CD14-positive monocyte (primary cell): Measurements from ENCODE around the gene BCAR1. TPM values are rescaled to one million over a fixed set of nuclear protein-coding genes. Genes with fewer than 3 reads are reported as not detected.

Source experiments
- DNase-seq, 3 donors: peaks; one replicate each; pipeline ENCODE4 v3.0.0-alpha.2; 2011 to 2022
- H2AFZ ChIP-seq: 2 replicates; pipeline ENCODE4 v1.6.0; 2012; ENCODE audit warnings: mild to moderate bottlenecking, low read depth, low read length, inconsistent platforms; ENCODE audit not compliant: insufficient read depth, poor library complexity, severe bottlenecking
- H3K27ac ChIP-seq, 2 donors: 1 replicate in 1 of 2; 2 replicates in 1 of 2; pipeline ENCODE4 v1.5.1; 2012 to 2013; ENCODE audit warnings: low read length in 2 of 2, control low read depth in 1 of 2, inconsistent platforms in 1 of 2, low read depth in 1 of 2, mild to moderate bottlenecking in 1 of 2
- H3K27me3 ChIP-seq, 2 donors: one replicate each; pipeline versions ENCODE4 v1.6.0 to v1.6.1; 2011 to 2013; ENCODE audit warnings: low read length in 2 of 2; ENCODE audit not compliant: control insufficient read depth in 2 of 2, insufficient read depth in 2 of 2
- H3K36me3 ChIP-seq, 2 donors: replicated peaks in 1 of 2; 1 replicate in 1 of 2; 2 replicates in 1 of 2; pipeline versions ENCODE4 v1.5.1 to v1.6.1; 2012 to 2013; ENCODE audit warnings: low read length in 2 of 2, control low read depth in 1 of 2, inconsistent platforms in 1 of 2, mild to moderate bottlenecking in 1 of 2; ENCODE audit not compliant: insufficient read depth in 2 of 2, control insufficient read depth in 1 of 2
- H3K4me1 ChIP-seq, 2 donors: 1 replicate in 1 of 2; 2 replicates in 1 of 2; pipeline versions ENCODE4 v1.5.1 to v1.6.1; 2012 to 2013; ENCODE audit warnings: low read length in 2 of 2, control low read depth in 1 of 2, inconsistent platforms in 1 of 2, mild to moderate bottlenecking in 1 of 2, moderate library complexity in 1 of 2; ENCODE audit not compliant: insufficient read depth in 2 of 2, control insufficient read depth in 1 of 2
- H3K4me2 ChIP-seq: replicated peaks from 2 replicates; pipeline ENCODE3; 2012; ENCODE audit warnings: low read length, moderate library complexity, mild to moderate bottlenecking; ENCODE audit not compliant: poor library complexity, severe bottlenecking; ENCODE audit errors: extremely low read depth
- H3K4me3 ChIP-seq, 3 experiments: fragments of 200-600 bp in 1 of 3; sonication (generic) in 1 of 3; replicated peaks in 1 of 3; 1 replicate in 2 of 3; 2 replicates in 1 of 3; pipeline ENCODE4 v1.5.1; 2011 to 2013; ENCODE audit warnings: low read length in 3 of 3, mild to moderate bottlenecking in 3 of 3, control low read depth in 2 of 3, low read depth in 2 of 3, inconsistent platforms in 1 of 3, moderate library complexity in 1 of 3
- H3K79me2 ChIP-seq: 2 replicates; pipeline ENCODE4 v1.6.0; 2012; ENCODE audit warnings: mild to moderate bottlenecking, control low read depth, inconsistent platforms, low read length, moderate library complexity; ENCODE audit not compliant: insufficient read depth
- H3K9ac ChIP-seq: 2 replicates; pipeline ENCODE4 v1.6.0; 2017; ENCODE audit warnings: low read length, mild to moderate bottlenecking; ENCODE audit not compliant: insufficient read depth, poor library complexity, severe bottlenecking
- H3K9me3 ChIP-seq, 2 donors: replicated peaks in 1 of 2; 1 replicate in 1 of 2; 2 replicates in 1 of 2; pipeline versions ENCODE4 v1.5.1 to v1.6.1; 2012 to 2013; ENCODE audit warnings: low read length in 2 of 2, control low read depth in 1 of 2; ENCODE audit not compliant: control insufficient read depth in 1 of 2, insufficient read depth in 1 of 2
- H4K20me1 ChIP-seq: 2 replicates; pipeline ENCODE4 v1.6.0; 2012; ENCODE audit warnings: mild to moderate bottlenecking, low read length, control low read depth, moderate library complexity; ENCODE audit not compliant: insufficient read depth
- H3K27ac Mint-ChIP-seq, 7 donors: one replicate each; pipeline ENCODE4 v1.8.0; 2020; ENCODE audit warnings: mild to moderate bottlenecking in 7 of 7, mixed read lengths in 7 of 7, moderate library complexity in 6 of 7, inconsistent platforms in 2 of 7
- H3K27me3 Mint-ChIP-seq, 3 donors: one replicate each; pipeline ENCODE4 v1.8.0; 2021 to 2022; ENCODE audit warnings: low read depth in 3 of 3, mild to moderate bottlenecking in 3 of 3, mixed read lengths in 3 of 3, moderate library complexity in 3 of 3, inconsistent platforms in 1 of 3
- H3K36me3 Mint-ChIP-seq, 2 donors: one replicate each; pipeline ENCODE4 v1.8.0; 2020; ENCODE audit warnings: mixed read lengths in 2 of 2, inconsistent platforms in 1 of 2, mild to moderate bottlenecking in 1 of 2
- H3K4me1 Mint-ChIP-seq: one replicate; pipeline ENCODE4 v1.8.0; 2020; ENCODE audit warnings: mild to moderate bottlenecking, mixed read lengths
- H3K4me3 Mint-ChIP-seq, 2 donors: one replicate each; pipeline ENCODE4 v1.8.0; 2020; ENCODE audit warnings: mild to moderate bottlenecking in 2 of 2, mixed read lengths in 2 of 2, moderate library complexity in 1 of 2
- H3K9me3 Mint-ChIP-seq, 7 donors: one replicate each; pipeline ENCODE4 v1.8.0; 2020 to 2022; ENCODE audit warnings: mixed read lengths in 7 of 7, mild to moderate bottlenecking in 6 of 7, moderate library complexity in 6 of 7, inconsistent platforms in 2 of 7
- WGBS: methylation state at CpG from one replicate; pipeline ENCODE4 v1.1.5; 2013; ENCODE audit warnings: missing lambda C conversion rate; ENCODE audit not compliant: insufficient coverage; 5-methylcytosine and 5-hydroxymethylcytosine counted together
- intact Hi-C, 2 donors: fragments of 100-400 bp; cut with micrococcal nuclease; formaldehyde crosslinking; loops; one replicate each; pipeline versions ENCODE4 v1.15.0 to v1.15.1; 2023
- polyA plus RNA-seq, 3 donors: library from polyadenylated mRNA; depleted of rRNA in 1 of 3; unstranded in 2 of 3; stranded (reverse) in 1 of 3; fragments of 300-500 nt in 2 of 3; fragments of >200 nt in 1 of 3; fragmentation: Illumina TruSeq in 2 of 3; gene quantifications; 1 replicate in 2 of 3; 2 replicates in 1 of 3; pipeline ENCODE4 v1.2.3, GENCODE V29; 2012 to 2021
- TF ChIP-seq, protein P1 (sequence below): fragments of 200-600 bp; IDR thresholded peaks from one replicate; pipeline ENCODE4 v1.8.0; 2022; ENCODE audit warnings: antibody characterized with exemption, mild to moderate bottlenecking

The BCAR1 gene
- polyA plus RNA-seq, 3 donors = not detected

DNA sequence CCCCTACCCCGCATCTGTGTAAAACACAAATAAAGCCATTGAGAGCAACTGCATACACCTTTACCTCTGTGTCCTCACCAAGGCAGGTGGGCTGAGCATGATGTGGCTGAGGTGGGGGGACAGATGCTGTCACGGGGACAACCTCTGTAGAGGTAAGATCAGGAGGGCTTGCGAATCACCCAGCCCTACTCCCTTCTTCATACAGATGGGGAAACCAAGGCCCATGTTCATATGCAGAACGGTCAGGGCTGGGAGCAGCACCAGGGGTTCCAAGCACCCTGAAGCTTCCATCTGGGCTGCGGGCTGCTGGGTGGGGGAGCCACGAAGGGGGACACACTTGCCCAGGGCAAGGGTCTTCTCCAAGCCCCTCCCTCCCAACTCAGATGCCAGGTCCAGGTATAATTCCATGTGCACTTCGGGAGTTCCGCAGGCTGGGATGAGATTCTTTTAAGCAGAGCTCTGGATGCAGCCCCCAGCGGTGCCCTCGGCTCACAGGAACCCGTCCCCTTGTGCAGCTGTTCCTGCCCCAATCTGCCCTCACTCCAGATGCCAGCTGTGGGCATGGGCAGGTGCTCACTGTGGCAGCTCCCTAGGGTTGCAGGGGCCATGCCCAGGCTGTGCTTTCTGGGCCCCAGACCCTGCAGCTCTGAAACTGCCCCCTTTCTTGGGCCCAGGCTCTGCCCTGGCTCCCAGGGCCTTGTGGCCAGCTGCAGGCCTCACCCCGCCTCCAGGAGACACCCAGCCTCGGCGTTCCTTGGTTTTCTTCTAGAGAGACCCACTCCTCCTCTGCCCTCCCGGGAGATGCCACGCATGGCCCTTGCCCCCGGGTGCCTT, 23.1 kb downstream of the BCAR1 start:
- Histone ChIP-seq H3K4me1 (no peaks in the 10 kb centered on the region), H3K4me2 (no peak overlapping the region), H2AFZ (no peak overlapping the region), H3K27ac (no peak overlapping the region), H4K20me1 (no peaks in the 10 kb centered on the region), H3K79me2 (no peaks in the 10 kb centered on the region), H3K27me3 (peaks cover 3 to 43% of the 10 kb centered on the region in 2 donors), H3K36me3 (no peaks in the 10 kb centered on the region), H3K4me3 (no peak overlapping the region), H3K9me3 (no peaks in the 10 kb centered on the region), H3K9ac (no peak overlapping the region)
- peak overlapping the region in 1 of 2 donors; percentile 29 for H3K4me3 Mint-ChIP-seq
- H3K4me1 Mint-ChIP-seq = no peaks in the 10 kb centered on the region
- H3K9me3 Mint-ChIP-seq = peaks cover 0 to 5% (median 0%) of the 10 kb centered on the region in 7 donors
- intact Hi-C loops = no loop called here
- 88% methylated on average over 10 of the region's 17 CpGs for WGBS
- H3K27me3 Mint-ChIP-seq = peaks cover 50 to 92% (median 72%) of the 10 kb centered on the region in 3 donors
- no peaks in the 10 kb centered on the region for H3K36me3 Mint-ChIP-seq
- no peak for DNase-seq
- no peak overlapping the region for H3K27ac Mint-ChIP-seq
- TF ChIP-seq, protein P1, sequence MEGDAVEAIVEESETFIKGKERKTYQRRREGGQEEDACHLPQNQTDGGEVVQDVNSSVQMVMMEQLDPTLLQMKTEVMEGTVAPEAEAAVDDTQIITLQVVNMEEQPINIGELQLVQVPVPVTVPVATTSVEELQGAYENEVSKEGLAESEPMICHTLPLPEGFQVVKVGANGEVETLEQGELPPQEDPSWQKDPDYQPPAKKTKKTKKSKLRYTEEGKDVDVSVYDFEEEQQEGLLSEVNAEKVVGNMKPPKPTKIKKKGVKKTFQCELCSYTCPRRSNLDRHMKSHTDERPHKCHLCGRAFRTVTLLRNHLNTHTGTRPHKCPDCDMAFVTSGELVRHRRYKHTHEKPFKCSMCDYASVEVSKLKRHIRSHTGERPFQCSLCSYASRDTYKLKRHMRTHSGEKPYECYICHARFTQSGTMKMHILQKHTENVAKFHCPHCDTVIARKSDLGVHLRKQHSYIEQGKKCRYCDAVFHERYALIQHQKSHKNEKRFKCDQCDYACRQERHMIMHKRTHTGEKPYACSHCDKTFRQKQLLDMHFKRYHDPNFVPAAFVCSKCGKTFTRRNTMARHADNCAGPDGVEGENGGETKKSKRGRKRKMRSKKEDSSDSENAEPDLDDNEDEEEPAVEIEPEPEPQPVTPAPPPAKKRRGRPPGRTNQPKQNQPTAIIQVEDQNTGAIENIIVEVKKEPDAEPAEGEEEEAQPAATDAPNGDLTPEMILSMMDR = no peak

DNA sequence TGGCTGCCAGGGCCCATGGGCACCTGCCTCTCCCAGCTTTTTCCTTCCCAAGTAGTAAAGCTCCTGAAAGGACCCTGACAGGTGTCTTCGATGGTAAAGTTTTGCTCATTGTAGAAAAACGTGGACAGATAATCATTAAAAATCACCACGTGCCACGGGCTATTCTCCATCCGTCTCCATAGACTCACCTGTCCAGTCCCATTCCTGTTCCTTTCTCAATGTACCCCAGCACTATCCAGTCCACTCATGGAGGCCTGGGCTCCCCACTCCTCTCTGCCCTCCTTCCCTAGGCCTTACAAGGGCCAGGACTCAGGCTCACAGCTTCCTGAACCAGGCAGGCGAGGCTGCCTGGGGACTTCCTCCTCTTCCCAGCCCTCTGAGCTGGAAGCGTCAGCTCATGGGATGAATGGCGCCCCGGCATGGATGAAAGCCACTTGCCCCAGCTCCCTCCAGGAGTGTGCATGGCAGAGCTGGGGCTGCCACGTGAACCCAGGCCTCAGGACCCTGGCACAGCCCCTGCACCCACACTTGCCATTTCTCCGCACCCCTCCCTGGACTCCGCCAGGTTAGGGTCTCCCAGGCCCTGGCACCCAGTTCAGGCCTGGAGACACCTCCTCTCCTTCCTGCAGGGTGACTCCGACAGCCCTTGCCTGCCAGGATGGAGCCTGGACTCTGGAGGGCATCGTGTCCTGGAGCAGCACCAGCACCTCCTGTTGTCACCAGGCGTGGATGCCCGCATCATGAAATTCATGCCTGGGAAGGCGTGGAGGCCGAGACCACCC, 23.9 kb downstream of the BCAR1 start:
- no peaks in the 10 kb centered on the region for H3K36me3 ChIP-seq
- WGBS = 87% methylated on average over 13 of the region's 18 CpGs

More for the DNA sequence above, 23.9 kb downstream of the BCAR1 start:
- no peaks in the 10 kb centered on the region for H3K36me3 Mint-ChIP-seq
- Histone ChIP-seq H3K79me2 (no peaks in the 10 kb centered on the region), H3K9me3 (no peaks in the 10 kb centered on the region), H2AFZ (no peak overlapping the region), H3K27ac (no peak overlapping the region), H3K4me2 (no peak overlapping the region), H3K9ac (no peak overlapping the region), H4K20me1 (no peaks in the 10 kb centered on the region), H3K4me1 (no peaks in the 10 kb centered on the region), H3K4me3 (no peak overlapping the region), H3K27me3 (peaks cover 1 to 36% of the 10 kb centered on the region in 2 donors)
- intact Hi-C loops = no loop called here
- H3K9me3 Mint-ChIP-seq = peaks cover 0 to 5% (median 0%) of the 10 kb centered on the region in 7 donors
- H3K4me3 Mint-ChIP-seq = peak overlapping the region in 1 of 2 donors; percentile 29
- no peak for DNase-seq
- TF ChIP-seq, protein P1 = no peak
- H3K27ac Mint-ChIP-seq = no peak overlapping the region
- peaks cover 42 to 84% (median 64%) of the 10 kb centered on the region in 3 donors for H3K27me3 Mint-ChIP-seq
- no peaks in the 10 kb centered on the region for H3K4me1 Mint-ChIP-seq
